Stimulated activated CD8-positive, alpha-beta memory T cell treated with anti-CD3 and anti-CD28 coated beads, Interleukin-12 subunit alpha, Interleukin-12 subunit beta, amount 100 ng/mL, for 4 hours (primary cell): ENCODE results near the gene B3GALNT1.
"Not testable (repeated sequence)": the region's sequence is repeated elsewhere in the genome, so short reads cannot be mapped to it uniquely, and the experiment has no call there.

Source experiments
- DNase-seq: peaks from one replicate; pipeline ENCODE4 v3.0.0-alpha.2; 2020; ENCODE audit warnings: low read depth

The B3GALNT1 gene

GRCh38 chr3:161081633-161082032 lies 23.5 kb downstream of the B3GALNT1 start:
- no peak for DNase-seq

GRCh38 chr3:161073181-161073580 lies 32.0 kb downstream of the B3GALNT1 start:
- no peak for DNase-seq

- no peak for DNase-seq
Observed at GRCh38 chr3:161072751-161073150, 32.4 kb downstream of the B3GALNT1 start.

- no peak for DNase-seq
Observed at GRCh38 chr3:161072211-161072621, 32.9 kb downstream of the B3GALNT1 start.

DNA sequence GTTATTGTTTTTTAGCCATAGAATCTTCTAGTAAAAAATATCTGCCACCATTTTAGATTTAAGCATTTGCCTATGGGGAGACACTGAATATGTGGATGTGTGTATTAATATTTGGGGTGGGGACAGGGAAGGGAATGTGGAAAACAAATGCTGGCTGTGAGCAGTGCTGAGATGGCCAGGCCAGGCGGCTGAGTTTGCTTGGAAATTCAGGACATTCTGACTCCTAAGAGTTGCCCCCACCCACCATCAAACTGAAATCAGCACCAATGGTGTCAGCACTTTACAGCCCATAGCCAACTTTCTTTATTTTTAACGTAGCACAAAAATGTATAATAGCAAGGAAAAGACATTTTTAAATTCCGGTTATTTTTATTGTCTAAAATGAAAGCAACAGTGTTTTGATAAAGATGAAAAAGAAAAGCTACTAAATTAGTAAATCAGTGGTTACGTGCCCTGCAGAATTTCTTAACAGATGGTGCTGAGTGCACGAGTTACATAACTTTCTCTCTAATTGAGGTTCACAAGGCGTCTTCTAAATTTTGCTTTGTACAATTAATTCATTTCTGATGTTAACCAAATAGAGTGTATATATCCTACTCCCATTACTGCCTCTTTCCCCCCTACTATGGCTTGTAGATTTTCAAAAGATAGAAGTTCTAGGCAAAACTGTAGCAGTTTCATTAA lies 34.0 kb downstream of the B3GALNT1 start:
- DNase-seq, result no peak

DNA sequence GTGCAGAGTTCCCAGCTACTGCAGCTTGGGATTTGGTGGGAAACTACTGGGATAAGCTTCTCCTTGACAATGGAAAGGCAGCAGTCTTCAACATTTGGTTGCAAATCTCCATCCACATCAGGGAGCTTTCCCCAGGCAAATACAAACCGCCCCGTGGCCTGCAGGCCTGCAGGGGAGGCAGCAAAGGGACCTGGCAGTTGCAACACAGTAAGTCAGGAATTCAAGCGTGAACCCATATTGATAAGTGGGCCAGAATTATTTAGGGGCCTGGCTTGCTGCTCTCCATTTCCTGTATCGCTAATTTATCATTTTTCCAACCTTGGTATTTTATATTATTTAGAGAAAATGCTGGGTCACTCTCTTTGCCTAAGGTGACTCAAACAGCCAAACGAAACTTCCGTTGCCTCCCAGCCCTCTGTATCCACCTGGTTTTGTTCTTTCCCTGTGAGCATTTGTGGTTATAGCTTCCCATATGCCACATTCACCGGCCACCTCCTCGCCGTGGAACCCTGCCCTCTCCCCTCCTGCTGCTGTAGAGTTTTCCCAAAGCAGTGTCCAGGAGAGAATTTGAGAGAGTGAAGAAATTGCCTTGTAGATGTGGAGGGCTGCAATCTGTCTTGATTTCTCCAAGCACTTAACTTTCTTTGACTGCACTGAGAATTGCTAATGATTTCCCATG lies 34.8 kb downstream of the B3GALNT1 start:
- no peak for DNase-seq

- no peak for DNase-seq
Observed at GRCh38 chr3:161069511-161070251, 35.5 kb downstream of the B3GALNT1 start.

- no peak for DNase-seq
Observed at GRCh38 chr3:161067335-161067734, 37.8 kb downstream of the B3GALNT1 start.

- no peak for DNase-seq
Observed at GRCh38 chr3:161066930-161067329, 38.2 kb downstream of the B3GALNT1 start.

DNA sequence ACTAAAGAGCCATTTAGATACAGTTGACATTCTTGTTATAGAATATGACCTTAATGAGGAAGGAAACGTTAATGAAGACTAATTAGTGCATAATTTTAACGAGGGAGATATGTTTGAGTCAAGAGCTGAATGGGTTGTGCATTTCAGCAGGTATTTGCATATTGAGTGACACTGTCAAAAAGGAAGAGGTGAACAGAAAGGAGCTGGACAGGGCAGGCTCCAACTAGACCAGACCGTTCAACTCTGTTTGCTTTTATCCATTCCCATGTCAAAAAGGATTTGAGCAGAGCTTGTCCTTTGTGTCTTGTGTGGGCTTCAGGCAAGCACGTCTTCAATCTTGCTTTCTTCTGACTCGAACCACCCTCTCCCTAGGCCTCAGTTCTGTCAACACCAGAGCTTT lies 40.7 kb downstream of the B3GALNT1 start:
- DNase-seq, result no peak

DNA sequence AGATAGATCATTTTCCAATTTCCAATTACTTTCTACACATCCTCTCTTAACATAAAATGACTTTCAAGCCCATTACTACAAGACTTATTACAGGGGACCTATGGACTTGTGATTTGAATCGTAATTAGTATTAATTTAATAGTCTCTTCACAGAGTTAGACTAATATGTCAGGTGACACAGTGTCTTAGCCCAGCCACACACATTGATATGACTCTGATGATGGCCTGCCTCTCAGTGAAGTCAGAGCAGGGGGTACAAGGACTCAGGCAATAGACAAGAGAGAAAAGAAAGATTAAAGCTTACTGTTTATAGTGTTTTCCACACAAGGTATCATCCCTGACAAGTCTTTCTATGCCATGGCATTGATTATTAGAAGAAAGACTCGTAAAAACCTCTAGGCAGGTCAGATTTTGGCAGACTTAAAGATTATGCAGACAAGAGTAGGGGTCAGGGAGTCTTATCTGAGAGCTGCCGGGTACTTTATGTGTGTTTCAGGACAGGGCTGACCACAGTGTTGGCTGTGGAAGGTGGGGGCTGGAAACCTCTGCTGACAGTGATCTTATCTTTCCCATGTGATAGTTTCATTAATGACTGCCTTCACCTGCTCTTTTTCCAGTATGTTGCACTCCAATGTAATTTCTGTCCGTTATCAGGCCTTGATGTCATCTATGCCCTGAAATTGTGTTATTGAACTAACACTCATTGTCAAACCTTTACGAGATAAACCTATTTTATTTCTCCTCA lies 50.1 kb downstream of the B3GALNT1 start:
- DNase-seq, result no peak

- no peak for DNase-seq
Observed at GRCh38 chr3:161051856-161052255, 53.3 kb downstream of the B3GALNT1 start.

DNA sequence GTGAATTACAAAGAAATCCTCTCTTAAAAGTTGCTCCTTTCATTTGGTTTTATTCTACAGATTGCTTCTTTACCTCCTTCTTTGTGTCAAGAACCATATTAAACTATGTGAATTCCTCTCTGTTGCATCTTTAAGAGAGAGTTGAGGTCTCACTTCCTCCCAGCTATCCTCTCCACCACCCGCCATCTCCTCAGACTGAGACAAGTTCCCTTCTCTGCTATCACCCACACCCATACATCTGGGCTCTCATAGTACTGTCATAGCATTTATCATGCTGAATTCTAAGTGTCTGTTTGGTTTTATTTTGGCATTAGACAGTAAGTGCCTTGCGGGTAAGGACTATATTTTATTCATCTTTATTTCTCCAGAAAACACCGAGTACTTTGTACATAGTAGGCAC lies 54.2 kb downstream of the B3GALNT1 start:
- DNase-seq, result no peak

- DNase-seq, result no peak
Observed at GRCh38 chr3:161049683-161050248, 55.4 kb downstream of the B3GALNT1 start.

DNA sequence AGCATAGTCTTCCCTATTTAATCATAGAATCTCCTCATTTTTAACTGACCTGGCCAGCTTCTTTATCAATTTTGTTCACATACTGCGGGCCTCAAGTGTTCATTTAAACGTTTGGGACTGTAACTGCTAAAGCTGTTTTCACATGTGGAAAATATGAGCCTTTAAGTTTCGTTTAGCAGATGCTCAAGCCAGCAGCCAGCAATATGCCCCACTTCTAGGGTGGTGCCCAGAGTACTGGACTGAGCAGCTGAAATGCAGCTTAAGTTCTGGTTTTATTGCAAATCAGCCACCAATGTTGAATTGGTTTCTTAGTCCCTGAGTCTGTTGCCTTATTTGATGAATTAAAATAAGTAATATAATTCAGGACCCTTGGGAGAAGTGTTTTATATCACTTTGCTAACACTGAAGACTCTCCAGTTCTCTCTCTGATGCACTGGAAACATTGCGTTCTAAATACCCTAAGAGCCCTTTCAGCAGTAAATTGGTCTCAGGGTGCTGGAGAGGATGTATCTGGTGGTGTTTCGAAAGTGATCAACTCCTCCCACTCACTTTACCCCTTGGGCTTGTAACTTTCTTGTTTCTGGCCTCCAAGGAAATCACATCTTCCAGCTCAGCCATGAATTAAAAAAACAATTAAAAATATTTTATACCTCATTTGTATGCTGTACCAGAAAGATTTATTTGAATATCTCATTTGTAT lies 61.7 kb downstream of the B3GALNT1 start:
- no peak for DNase-seq

DNA sequence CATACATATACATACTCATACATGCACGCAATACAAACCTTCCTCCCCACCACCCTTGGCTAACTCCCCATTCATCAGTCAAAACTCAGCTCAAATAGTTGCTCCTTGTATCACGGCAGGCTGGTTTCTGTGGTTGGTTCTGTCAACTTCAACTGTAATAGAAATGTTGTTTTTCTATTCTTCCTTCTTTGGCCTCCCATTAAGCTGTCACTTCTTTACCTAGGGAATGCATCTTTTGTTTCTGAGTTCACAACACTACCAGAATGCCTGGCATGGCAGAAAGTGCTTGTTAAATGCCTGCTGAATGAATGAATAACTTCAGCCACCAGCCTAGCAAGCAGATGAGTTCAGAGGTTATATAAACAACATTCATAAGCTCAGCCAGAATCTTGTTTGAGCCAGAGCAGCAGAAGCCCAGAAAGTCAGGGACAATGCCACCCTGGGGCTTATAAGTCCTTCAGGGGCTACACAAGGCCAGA lies 63.1 kb downstream of the B3GALNT1 start:
- DNase-seq, result no peak

- no peak for DNase-seq
Observed at GRCh38 chr3:161038725-161039124, 66.4 kb downstream of the B3GALNT1 start.

- DNase-seq, result no peak
Observed at GRCh38 chr3:161035711-161036110, 69.4 kb downstream of the B3GALNT1 start.

- not testable (repeated sequence) for DNase-seq
Observed at GRCh38 chr3:161034913-161035550, 70.1 kb downstream of the B3GALNT1 start.
